ENCODE results near the gene GBX2.
A peak's percentile ranks its signal among the peaks of the same experiment; 100 is the strongest.

GBX2 gene

DNA sequence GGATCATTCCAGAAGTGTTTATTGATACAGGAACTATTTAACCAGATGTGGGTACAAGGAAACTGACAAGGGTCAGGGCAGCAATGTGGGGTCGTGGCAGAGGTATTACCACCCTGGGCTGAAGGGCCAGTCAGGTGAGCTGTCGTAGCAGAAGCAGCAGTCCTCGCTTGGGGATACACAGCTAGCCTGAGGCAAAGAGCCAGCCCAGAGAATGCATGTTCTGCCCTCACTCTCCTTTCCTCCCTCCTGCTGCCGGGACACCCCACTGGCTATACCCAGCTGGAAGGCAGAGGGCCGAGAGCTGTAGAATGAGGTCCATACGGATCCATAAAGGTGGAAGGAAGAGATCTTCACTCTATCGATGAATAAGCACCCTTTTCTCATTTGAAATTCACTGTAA, 32.2 kb upstream of the GBX2 start:
- H3K4me1 Mint-ChIP-seq (ENCODE audit: low read depth), result no peaks in the 10 kb centered on the region
- H3K4me3 Mint-ChIP-seq, result no peak overlapping the region
- H3K36me3 Mint-ChIP-seq, result no peaks in the 10 kb centered on the region
- no peaks in the 10 kb centered on the region for H3K9me3 Mint-ChIP-seq (ENCODE audit: low read depth)
- no peak overlapping the region for H3K27ac Mint-ChIP-seq
- peaks cover 4% of the 10 kb centered on the region for H3K27me3 Mint-ChIP-seq

DNA sequence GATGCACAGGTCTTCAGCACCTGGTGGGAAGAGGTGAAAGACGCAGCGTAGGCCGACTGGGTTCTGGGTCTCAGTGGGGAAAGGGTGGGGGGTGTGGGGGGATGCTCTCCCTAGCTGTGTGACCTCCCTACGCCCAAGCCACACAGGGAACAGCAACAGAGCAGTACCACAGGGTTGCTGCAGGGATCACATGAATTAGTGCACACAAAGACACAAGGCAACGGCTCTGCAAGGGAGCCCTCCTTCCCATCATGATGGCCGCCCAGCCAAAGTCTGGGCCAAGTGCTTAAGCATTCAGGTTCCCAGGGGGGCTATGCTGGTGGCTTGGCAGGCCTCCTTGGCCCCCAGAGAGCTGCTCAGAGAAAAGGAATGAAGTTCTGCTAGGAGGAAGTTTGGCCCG, 28.2 kb upstream of the GBX2 start:
- H3K27me3 Mint-ChIP-seq, result peaks cover 4% of the 10 kb centered on the region
- no peak overlapping the region for H3K4me3 Mint-ChIP-seq
- H3K36me3 Mint-ChIP-seq, result no peaks in the 10 kb centered on the region
- H3K4me1 Mint-ChIP-seq (ENCODE audit: low read depth), result no peaks in the 10 kb centered on the region
- H3K27ac Mint-ChIP-seq, result no peak overlapping the region
- no peaks in the 10 kb centered on the region for H3K9me3 Mint-ChIP-seq (ENCODE audit: low read depth)

DNA sequence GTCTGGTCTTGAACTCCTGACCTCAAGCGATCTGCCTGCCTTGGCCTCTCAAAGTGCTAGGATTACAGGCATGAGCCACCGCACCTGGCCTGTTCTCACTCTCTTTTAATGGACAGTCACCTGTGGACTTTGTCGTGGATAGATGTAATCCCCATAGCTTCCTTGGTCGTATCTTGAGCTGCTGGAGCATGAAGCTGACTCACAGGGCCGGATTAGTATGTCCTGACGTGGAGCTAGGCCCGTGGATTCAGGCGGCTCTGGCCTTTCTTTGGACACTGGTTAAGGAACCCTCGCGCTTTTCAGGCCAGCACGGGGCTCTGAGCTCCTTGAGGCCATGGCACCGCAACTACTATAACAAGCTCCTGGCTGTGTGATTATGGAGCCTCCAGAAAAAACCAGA, 27.5 kb upstream of the GBX2 start:
- Mint-ChIP-seq H3K9me3 (ENCODE audit: low read depth) (no peaks in the 10 kb centered on the region), H3K27ac (no peak overlapping the region), H3K4me1 (ENCODE audit: low read depth) (no peaks in the 10 kb centered on the region), H3K36me3 (no peaks in the 10 kb centered on the region), H3K4me3 (no peak overlapping the region), H3K27me3 (peaks cover 3% of the 10 kb centered on the region)

- Mint-ChIP-seq H3K9me3 (ENCODE audit: low read depth) (no peaks in the 10 kb centered on the region), H3K4me3 (no peak overlapping the region), H3K27me3 (peaks cover 2% of the 10 kb centered on the region), H3K36me3 (no peaks in the 10 kb centered on the region), H3K4me1 (ENCODE audit: low read depth) (no peaks in the 10 kb centered on the region), H3K27ac (no peak overlapping the region)
Observed at GRCh38 chr2:236194786-236195185, 26.6 kb upstream of the GBX2 start.

DNA sequence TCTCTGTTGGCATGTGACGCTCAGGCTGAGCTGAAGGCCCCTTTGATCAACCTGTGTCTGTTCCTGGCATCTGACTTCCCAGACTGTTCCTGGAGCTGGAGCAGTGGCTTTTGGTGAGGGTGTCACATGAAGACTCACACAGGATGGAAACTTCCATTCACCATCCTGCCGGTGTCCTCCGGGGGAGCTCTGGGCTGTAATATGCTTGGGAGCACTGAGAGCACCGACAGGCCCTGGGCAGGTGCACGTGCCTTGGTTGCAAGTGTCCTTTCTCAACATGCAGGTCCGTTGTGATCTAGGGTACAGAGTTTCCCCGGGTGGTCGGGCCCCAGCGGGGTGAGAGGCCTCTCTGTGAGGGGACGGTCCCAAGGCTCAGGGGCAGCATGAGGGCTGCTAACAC, 24.8 kb upstream of the GBX2 start:
- no peak overlapping the region for H3K27ac Mint-ChIP-seq
- H3K9me3 Mint-ChIP-seq (ENCODE audit: low read depth), result no peaks in the 10 kb centered on the region
- H3K4me1 Mint-ChIP-seq (ENCODE audit: low read depth), result no peaks in the 10 kb centered on the region
- no peak overlapping the region for H3K4me3 Mint-ChIP-seq
- H3K36me3 Mint-ChIP-seq, result no peaks in the 10 kb centered on the region
- H3K27me3 Mint-ChIP-seq, result no peaks in the 10 kb centered on the region

DNA sequence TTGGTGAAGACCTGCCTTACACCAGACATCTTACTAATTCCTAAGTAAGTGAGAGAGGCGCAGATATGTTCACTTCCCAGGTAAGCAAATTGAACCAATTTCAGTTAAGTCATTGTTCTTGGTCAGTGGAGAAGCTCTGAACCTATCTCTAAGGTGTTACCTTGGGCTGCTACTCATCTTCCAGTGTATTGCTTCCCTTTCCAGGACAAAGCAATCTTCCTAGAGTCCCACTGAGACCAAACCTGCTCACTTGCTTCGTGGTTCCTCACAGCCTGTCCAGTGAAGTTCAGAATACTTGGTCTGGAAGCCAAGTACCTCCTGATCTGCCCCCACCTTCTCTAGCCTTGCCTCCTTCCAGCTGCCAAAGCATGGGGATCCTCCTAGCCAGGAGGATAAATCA, 22.5 kb upstream of the GBX2 start:
- Mint-ChIP-seq H3K4me1 (ENCODE audit: low read depth) (no peaks in the 10 kb centered on the region), H3K9me3 (ENCODE audit: low read depth) (no peaks in the 10 kb centered on the region), H3K27ac (no peak overlapping the region), H3K27me3 (peaks cover 3% of the 10 kb centered on the region), H3K36me3 (no peaks in the 10 kb centered on the region), H3K4me3 (no peak overlapping the region)

DNA sequence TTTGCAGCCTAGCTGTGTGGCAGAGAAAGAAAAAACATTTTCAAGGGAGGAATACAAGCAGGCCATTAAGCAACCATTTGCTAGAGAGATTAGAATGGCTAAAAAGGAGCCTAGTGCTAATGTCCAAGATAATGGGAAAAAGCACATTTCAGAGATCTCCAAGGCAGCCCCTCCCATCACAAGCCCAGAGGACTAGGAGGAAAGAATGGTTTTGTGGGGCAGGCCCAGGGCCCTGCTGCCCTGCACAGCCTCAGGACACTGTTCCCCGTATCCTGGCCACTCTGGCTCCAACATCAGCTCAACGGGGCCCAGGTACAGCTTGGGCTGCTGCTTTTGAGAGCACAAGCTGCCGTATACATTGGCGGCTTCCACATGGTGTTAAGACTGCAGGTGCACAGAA, 16.5 kb upstream of the GBX2 start:
- H3K4me1 Mint-ChIP-seq (ENCODE audit: low read depth), result peaks cover 7% of the 10 kb centered on the region
- H3K36me3 Mint-ChIP-seq, result no peaks in the 10 kb centered on the region
- no peaks in the 10 kb centered on the region for H3K9me3 Mint-ChIP-seq (ENCODE audit: low read depth)
- no peak overlapping the region for H3K27ac Mint-ChIP-seq
- no peak overlapping the region for H3K4me3 Mint-ChIP-seq
- peaks cover 40% of the 10 kb centered on the region for H3K27me3 Mint-ChIP-seq

DNA sequence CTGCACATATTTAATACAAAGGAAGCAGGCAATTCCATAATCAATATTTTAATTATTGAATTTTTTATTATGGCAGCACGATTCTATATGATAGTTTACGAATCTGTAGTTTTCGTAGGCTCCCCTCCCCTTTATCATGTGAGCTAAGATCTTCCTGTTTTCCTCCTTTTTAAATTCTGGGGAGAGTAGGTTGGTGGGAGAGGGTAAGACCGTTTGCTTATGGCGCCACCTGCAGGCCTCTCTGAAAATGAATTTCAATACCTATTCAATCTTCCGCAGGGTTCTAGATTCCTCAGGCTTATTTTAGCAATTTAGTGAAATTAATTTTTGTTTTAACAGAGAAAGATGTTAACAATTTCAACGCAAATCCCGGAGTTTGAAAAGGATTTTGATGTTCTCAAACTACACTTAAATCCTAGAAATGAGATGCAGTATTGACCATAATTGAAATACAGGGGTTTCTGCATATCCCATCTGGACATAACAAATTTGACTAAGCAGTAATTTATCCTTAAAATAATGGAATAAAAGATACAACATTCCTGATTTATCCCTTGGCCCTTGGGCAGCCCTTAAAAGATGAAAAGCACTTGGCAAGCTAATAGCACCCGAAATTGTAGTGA, 12.8 kb upstream of the GBX2 start:
- Mint-ChIP-seq H3K27me3 (peaks cover 48% of the 10 kb centered on the region), H3K9me3 (ENCODE audit: low read depth) (no peaks in the 10 kb centered on the region), H3K4me1 (ENCODE audit: low read depth) (peaks cover 18% of the 10 kb centered on the region), H3K36me3 (no peaks in the 10 kb centered on the region), H3K27ac (no peak overlapping the region), H3K4me3 (no peak overlapping the region)

GRCh38 chr2:236180076-236180816, 12.1 kb upstream of the GBX2 start:
- peaks cover 18% of the 10 kb centered on the region for H3K4me1 Mint-ChIP-seq (ENCODE audit: low read depth)
- H3K4me3 Mint-ChIP-seq, result no peak overlapping the region

DNA sequence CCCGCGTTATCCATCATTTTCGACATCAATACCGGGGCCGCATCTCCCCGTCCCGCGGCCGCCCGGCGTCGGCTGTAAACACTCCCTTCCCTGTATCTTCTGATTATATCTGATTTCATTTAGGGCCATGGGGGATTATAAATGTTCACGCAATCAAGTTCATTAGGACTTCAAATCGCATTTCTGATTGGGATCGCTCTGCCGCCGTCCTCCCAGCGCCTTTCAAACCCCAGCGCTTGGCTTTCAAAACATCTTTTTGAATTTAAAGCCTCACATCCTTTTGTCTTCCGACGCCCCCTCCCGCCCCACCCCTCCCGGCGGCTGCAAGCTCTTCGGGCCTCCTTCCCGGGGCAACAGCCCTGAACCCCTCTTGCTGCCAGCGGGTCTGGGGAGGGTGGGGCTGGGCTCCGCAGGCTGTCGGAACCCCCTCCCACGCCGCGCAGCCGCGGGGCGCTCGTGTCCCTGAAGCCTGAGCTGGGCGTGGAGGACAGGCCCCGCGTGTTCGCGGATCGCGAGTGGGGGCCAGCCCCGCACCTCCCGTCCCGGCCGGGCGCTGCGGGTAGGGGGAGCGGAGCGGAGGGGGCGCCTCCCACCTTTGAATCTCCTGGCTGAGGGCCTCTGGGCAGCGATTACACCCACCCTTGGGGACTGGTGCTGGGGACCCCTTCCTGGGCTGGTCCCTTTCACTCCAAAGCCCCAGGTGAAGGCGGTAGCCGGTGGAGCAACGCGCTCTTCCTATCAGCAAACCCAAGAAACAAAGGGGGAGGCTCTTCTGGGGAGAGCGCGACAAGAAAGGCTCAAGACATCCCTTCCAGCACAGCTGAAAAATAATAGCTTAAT, 11.3 kb upstream of the GBX2 start:
- peak overlapping the region; percentile 51 for H3K4me3 Mint-ChIP-seq
- H3K4me1 Mint-ChIP-seq (ENCODE audit: low read depth), result peaks cover 18% of the 10 kb centered on the region
- H3K36me3 Mint-ChIP-seq, result no peaks in the 10 kb centered on the region
- no peak overlapping the region for H3K27ac Mint-ChIP-seq
- peaks cover 48% of the 10 kb centered on the region for H3K27me3 Mint-ChIP-seq
- no peaks in the 10 kb centered on the region for H3K9me3 Mint-ChIP-seq (ENCODE audit: low read depth)

More at GRCh38 chr2:236180076-236180816, 12.1 kb upstream of the GBX2 start:
- Mint-ChIP-seq H3K27me3 (peaks cover 45% of the 10 kb centered on the region), H3K36me3 (no peaks in the 10 kb centered on the region), H3K27ac (no peak overlapping the region), H3K9me3 (ENCODE audit: low read depth) (no peaks in the 10 kb centered on the region)

DNA sequence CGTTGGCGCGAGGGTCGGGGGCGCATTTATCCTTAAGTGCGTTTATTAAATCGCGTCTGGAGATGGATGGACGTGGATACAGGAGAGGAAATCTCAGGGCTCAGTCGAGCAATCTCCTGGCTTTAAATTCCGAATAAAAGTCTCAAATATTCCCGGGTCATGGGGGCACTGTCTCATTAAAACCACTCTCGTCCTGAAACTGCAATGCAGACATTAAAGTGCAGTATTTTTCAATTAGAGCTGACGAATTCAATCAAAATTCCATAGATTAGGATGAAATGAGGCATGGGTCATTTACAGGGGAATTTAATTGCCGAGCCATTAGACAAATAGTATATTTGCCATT, 10.7 kb upstream of the GBX2 start:
- Mint-ChIP-seq H3K9me3 (ENCODE audit: low read depth) (no peaks in the 10 kb centered on the region), H3K27me3 (peaks cover 50% of the 10 kb centered on the region), H3K27ac (no peak overlapping the region), H3K4me1 (ENCODE audit: low read depth) (peaks cover 20% of the 10 kb centered on the region), H3K36me3 (no peaks in the 10 kb centered on the region), H3K4me3 (peak overlapping the region; percentile 46)

DNA sequence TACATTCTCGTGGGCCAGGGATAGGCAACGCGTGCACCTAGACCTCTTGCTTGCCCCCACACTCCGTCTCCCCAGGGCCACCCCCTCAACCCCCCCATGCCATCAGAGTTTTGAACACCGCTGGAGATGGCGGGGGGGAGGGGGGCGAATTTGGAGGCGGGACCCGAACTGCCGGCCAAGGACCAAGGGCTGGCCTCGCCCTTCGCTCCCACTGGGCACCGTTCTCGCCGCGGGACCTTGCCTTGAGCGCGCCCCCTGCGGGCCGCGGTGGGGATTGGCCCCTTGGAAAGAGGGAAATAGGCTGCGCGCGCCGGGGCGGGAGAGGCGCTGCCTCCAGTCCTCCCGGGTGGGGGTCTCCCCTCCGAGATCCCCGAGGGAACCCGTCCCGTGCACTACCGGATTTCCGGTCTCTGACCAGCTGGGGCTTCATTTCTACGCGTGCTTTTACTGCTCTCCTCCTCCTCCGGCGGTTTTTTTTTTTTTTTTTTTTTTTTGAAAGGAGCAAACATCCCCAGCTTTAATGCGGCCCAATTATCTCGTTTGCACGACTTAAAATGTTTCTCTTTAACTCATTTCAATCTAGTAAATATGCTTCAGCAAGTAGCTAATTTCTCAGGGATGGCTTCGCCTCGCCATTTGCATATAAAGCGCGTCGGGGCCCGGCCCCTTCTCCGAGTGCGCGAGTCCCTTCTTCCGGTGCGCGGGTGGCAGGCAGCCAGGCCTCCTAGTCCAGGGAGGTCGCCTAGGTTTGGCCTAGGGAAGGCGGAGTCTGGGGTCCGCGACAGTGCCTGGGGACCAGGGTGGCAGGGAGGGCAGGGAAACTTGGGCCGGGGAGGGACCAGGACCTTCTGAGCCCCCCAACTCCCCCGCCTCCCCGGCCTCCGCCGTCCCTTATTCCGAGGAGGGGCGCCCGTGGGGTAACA, 10.0 kb upstream of the GBX2 start:
- Mint-ChIP-seq H3K27ac (no peak overlapping the region), H3K27me3 (peaks cover 51% of the 10 kb centered on the region), H3K4me3 (peak overlapping the region; percentile 67), H3K4me1 (ENCODE audit: low read depth) (peaks cover 20% of the 10 kb centered on the region), H3K36me3 (no peaks in the 10 kb centered on the region), H3K9me3 (ENCODE audit: low read depth) (no peaks in the 10 kb centered on the region)

DNA sequence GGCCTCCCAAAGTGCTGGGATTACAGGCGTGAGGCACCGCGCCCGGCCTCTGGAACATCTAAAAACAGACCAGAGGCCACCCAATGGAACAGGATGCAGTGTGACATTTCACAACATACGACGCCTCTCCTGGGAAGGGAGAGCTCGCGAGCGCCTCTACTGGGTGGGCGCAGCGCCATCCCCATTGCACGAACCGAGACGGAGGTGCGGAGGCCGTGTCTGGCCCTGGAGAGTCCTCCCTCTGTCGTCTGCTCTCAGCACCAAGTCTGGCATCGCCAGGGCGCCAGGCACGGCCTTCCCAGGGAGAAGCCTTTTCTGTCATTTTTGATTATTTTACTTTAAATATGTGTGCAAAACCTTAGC, 9.4 kb upstream of the GBX2 start:
- no peak overlapping the region for H3K27ac Mint-ChIP-seq
- peaks cover 47% of the 10 kb centered on the region for H3K27me3 Mint-ChIP-seq
- H3K4me1 Mint-ChIP-seq (ENCODE audit: low read depth), result peaks cover 20% of the 10 kb centered on the region
- no peaks in the 10 kb centered on the region for H3K36me3 Mint-ChIP-seq
- H3K4me3 Mint-ChIP-seq, result no peak overlapping the region
- H3K9me3 Mint-ChIP-seq (ENCODE audit: low read depth), result no peaks in the 10 kb centered on the region

- no peak overlapping the region for H3K27ac Mint-ChIP-seq
- peaks cover 47% of the 10 kb centered on the region for H3K27me3 Mint-ChIP-seq
- no peak overlapping the region for H3K4me3 Mint-ChIP-seq
- no peaks in the 10 kb centered on the region for H3K9me3 Mint-ChIP-seq (ENCODE audit: low read depth)
- peaks cover 22% of the 10 kb centered on the region for H3K4me1 Mint-ChIP-seq (ENCODE audit: low read depth)
- no peaks in the 10 kb centered on the region for H3K36me3 Mint-ChIP-seq
Observed at GRCh38 chr2:236176951-236177350, 8.8 kb upstream of the GBX2 start.

All from activated naive CD8-positive, alpha-beta T cell (primary cell).